ENCODE data around the gene FIGNL2. TPM values are rescaled to one million over a fixed set of nuclear protein-coding genes. Genes with fewer than 3 reads are reported as not detected.

Gene FIGNL2
- total and polyA plus RNA-seq, 9 of the 15 experiments (the other 6 are each of a cell fraction or from before 2014, with no cell fraction given): 0.01 TPM; not detected in 8

DNA sequence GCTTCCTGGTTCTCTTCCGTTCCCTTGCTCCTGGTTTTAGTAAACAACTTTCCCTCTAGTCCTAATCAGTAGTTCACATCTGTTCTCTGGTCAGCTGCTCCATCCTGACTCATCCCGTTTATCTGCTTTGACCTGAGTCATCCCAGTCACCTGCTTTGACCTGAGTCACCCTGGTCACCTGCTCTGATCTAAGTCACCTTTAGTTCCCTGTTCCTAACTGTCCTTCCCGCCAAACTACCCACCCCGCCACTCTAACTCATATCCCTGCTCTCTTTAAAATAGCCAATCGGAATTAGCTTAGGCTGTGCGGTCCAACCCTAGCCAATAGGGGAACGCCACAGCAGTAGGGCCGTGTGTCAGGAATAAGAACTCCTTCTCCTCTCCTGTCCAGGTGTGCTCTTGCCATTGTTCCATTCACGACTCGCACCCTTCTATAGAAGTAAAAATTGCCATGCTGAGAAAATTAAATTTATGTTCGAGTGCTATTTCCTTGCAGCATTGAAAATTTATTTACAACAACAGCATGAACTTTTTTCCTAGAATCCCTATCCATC, 36.2 kb upstream of the FIGNL2 start (continued):
- no peak for TF ChIP-seq BMI1 (IDR thresholded peaks at IDR 0.05; ENCODE audit: low read length)
- no peak for TF ChIP-seq POLR2A (conservative IDR thresholded peaks at IDR 0.05)
- no peak for TF ChIP-seq ZKSCAN1 (IDR thresholded peaks at IDR 0.05; ENCODE audit: low read depth, low read length)
- peak; percentile 90 for TF ChIP-seq LEF1 (IDR thresholded peaks at IDR 0.05)
- TF ChIP-seq RB1 (IDR thresholded peaks at IDR 0.05; ENCODE audit: low read depth): peak; percentile 10; the same call in 1 of the 2 replicates
- no peak for TF ChIP-seq SRSF1 (IDR thresholded peaks at IDR 0.05; ENCODE audit: low read depth, low read length)
- TF ChIP-seq THAP12 (CRISPR knock-in tag; IDR thresholded peaks at IDR 0.05): no peak
- TF ChIP-seq ZFP30 (CRISPR knock-in tag; IDR thresholded peaks at IDR 0.05; ENCODE audit: borderline replicate concordance): no peak
- TF ChIP-seq MCM7 (IDR thresholded peaks at IDR 0.05): no peak
- TF ChIP-seq POLR2H (tag; IDR thresholded peaks at IDR 0.05; ENCODE audit: low read depth): no peak
- peak; percentile 98 to 99 for TF ChIP-seq TRIM24 (IDR thresholded peaks at IDR 0.05)
- TF ChIP-seq SMAD2 (IDR thresholded peaks at IDR 0.05; ENCODE audit: low read depth, low read length): no peak
- TF ChIP-seq TOE1 (IDR thresholded peaks at IDR 0.05; ENCODE audit: borderline replicate concordance): peak; percentile 97
- TF ChIP-seq TOE1 (CRISPR knock-in tag; IDR thresholded peaks at IDR 0.05; ENCODE audit: borderline replicate concordance, low read depth): no peak
- TF ChIP-seq ZNF668 (CRISPR knock-in tag; IDR thresholded peaks at IDR 0.05): no peak
- TF ChIP-seq TAF7 (tag; IDR thresholded peaks at IDR 0.05): no peak
- TF ChIP-seq ZNF197 (CRISPR knock-in tag; IDR thresholded peaks at IDR 0.05; ENCODE audit: low read depth): peak; percentile 44; the same call in 1 of the 2 replicates
- peak; percentile 100 for TF ChIP-seq JUN (IDR thresholded peaks at IDR 0.05; ENCODE audit: borderline replicate concordance, low read depth, low read length)
- TF ChIP-seq JUN (CRISPR knock-in tag; IDR thresholded peaks at IDR 0.05; ENCODE audit: borderline replicate concordance): peak; percentile 77; the same call in 1 of the 2 replicates
- peak in 2 of 3 experiments; percentile 10 to 12; a peak in 2 of 6 replicates for TF ChIP-seq ZBTB11 (CRISPR knock-in tag; IDR thresholded peaks at IDR 0.05)
- TF ChIP-seq ZNF24 (IDR thresholded peaks at IDR 0.05): no peak; the same call in 1 of the 2 replicates
- no peak for TF ChIP-seq GTF2E2 (tag; IDR thresholded peaks at IDR 0.05)
- no peak for TF ChIP-seq POLR3G (IDR thresholded peaks at IDR 0.05; ENCODE audit: extremely low read depth, insufficient read length, insufficient replicate concordance)
- TF ChIP-seq ZNF695 (CRISPR knock-in tag; IDR thresholded peaks at IDR 0.05): no peak
- peak; percentile 34; the same call in 1 of the 2 replicates for TF ChIP-seq ATF4 (CRISPR knock-in tag; IDR thresholded peaks at IDR 0.05)

All from K562 (cell line).